ENCODE data around the gene LDLRAD3. TPM values are rescaled to one million over a fixed set of nuclear protein-coding genes. Genes with fewer than 3 reads are reported as not detected.

LDLRAD3 gene
- total RNA-seq, 2 donors from 2014 or later, result 30.8 to 42.5 TPM

DNA sequence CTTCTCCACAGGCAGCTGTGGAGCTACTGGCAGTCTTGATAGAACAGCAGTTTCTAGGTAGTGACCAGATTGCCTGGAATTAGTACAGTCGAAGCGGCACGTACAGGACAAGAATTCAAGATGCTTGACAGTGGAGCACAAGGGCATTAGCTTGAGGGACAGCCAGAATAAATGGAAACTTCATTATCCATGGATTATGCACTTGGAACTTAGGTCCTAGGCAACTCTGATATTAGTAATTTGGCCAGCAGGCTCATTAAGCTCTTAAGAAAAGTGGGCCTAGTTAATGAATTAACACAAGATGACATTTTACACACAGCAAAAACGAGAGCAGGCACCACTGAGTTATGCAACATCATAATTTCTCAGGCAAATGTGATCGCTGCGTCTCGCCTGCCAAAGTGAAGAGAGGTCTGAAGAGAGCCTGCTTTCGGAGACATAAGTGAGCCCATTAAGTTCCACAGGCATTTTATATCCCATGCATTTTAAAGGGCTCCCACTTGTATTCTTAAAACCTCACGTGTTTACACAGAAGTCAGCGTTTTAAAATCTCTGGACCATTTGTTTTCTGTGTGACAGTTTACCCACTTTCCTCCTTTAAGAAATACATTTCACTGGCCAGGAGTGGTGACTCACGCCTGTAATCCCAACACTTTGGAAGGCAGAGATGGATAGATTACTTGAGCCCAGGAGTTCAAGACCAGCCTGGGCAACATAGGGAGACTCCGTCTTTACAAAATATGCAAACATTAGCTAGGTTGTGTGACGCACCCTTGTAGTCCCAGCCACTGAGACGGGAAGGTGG lies 279.2 kb downstream of the LDLRAD3 start:
- 47% methylated on average over 14 of the region's 14 CpGs for WGBS
- TF ChIP-seq POLR2AphosphoS5 (IDR thresholded peaks at IDR 0.05), result no peak
- no peak for TF ChIP-seq POLR2A (IDR thresholded peaks at IDR 0.05)
- TF ChIP-seq, protein P1, sequence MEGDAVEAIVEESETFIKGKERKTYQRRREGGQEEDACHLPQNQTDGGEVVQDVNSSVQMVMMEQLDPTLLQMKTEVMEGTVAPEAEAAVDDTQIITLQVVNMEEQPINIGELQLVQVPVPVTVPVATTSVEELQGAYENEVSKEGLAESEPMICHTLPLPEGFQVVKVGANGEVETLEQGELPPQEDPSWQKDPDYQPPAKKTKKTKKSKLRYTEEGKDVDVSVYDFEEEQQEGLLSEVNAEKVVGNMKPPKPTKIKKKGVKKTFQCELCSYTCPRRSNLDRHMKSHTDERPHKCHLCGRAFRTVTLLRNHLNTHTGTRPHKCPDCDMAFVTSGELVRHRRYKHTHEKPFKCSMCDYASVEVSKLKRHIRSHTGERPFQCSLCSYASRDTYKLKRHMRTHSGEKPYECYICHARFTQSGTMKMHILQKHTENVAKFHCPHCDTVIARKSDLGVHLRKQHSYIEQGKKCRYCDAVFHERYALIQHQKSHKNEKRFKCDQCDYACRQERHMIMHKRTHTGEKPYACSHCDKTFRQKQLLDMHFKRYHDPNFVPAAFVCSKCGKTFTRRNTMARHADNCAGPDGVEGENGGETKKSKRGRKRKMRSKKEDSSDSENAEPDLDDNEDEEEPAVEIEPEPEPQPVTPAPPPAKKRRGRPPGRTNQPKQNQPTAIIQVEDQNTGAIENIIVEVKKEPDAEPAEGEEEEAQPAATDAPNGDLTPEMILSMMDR (IDR thresholded peaks at IDR 0.05), result no peak
- H3K4me1 ChIP-seq (replicated peaks), result no peaks in the 10 kb centered on the region
- no peak for DNase-seq (ENCODE audit: low spot score)
- intact Hi-C loops (cut with DNase I), result no loop called here
- no peaks in the 10 kb centered on the region for H3K27me3 ChIP-seq (replicated peaks; ENCODE audit: insufficient read depth)
- H3K9me3 ChIP-seq, result no peaks in the 10 kb centered on the region
- no peaks in the 10 kb centered on the region for H3K36me3 ChIP-seq
- no peak overlapping the region for H3K4me3 ChIP-seq
- no peak overlapping the region for H3K27ac ChIP-seq

DNA sequence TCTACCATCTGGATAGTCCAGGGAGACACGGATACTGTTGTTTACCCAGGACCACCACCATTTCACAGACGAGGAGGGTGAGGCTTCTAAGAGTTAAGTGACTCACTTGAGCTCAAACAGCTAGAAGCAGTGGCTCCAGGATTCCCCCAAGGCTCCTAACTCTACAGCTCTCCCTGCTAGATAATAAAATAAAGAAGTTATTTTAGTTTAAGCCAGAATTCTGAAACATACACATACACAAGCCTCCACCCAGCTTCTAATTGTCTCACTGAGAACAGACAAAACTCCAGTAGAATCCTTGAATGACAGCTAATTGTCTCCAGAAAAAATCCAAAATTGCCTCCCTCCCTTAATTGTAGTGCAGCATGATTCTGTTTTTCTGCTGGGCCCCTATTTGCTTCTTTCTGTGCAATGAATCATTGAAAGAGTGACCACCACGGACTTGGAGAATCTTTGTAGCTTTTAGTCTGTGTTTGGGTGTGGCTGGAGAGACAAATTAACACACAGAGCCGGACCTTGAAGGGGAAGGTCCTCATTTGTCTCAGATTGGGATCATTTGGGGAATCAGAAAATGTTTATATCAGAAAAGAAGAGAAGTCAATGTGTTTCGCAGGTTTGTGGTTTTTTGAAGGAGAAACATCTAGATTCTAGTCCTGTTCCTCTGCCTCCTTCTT lies 280.5 kb downstream of the LDLRAD3 start:
- no peak for DNase-seq (ENCODE audit: low spot score)
- intact Hi-C loops (cut with DNase I), result no loop called here
- Histone ChIP-seq H3K27me3 (replicated peaks; ENCODE audit: insufficient read depth) (no peaks in the 10 kb centered on the region), H3K4me3 (no peak overlapping the region), H3K4me1 (replicated peaks) (no peaks in the 10 kb centered on the region), H3K36me3 (no peaks in the 10 kb centered on the region), H3K27ac (no peak overlapping the region), H3K9me3 (no peaks in the 10 kb centered on the region)
- TF ChIP-seq, protein P1 (IDR thresholded peaks at IDR 0.05), result no peak
- TF ChIP-seq POLR2A (IDR thresholded peaks at IDR 0.05) (no peak), POLR2AphosphoS5 (IDR thresholded peaks at IDR 0.05) (no peak)
- 69% methylated on average over 5 of the region's 5 CpGs for WGBS

GRCh38 chr11:36227044-36227443 lies 283.2 kb downstream of the LDLRAD3 start:
- intact Hi-C loops (cut with DNase I), result no loop called here
- Histone ChIP-seq H3K4me1 (replicated peaks) (no peaks in the 10 kb centered on the region), H3K27ac (no peak overlapping the region), H3K9me3 (no peaks in the 10 kb centered on the region), H3K27me3 (replicated peaks; ENCODE audit: insufficient read depth) (no peaks in the 10 kb centered on the region), H3K4me3 (no peak overlapping the region), H3K36me3 (no peaks in the 10 kb centered on the region)
- 94% methylated on average over 15 of the region's 15 CpGs for WGBS
- TF ChIP-seq POLR2A (IDR thresholded peaks at IDR 0.05) (no peak), POLR2AphosphoS5 (IDR thresholded peaks at IDR 0.05) (no peak)
- TF ChIP-seq, protein P1 (IDR thresholded peaks at IDR 0.05), result no peak
- no peak for DNase-seq (ENCODE audit: low spot score)

GRCh38 chr11:36228689-36229088 lies 284.8 kb downstream of the LDLRAD3 start:
- intact Hi-C loops (cut with DNase I), result no loop called here
- no peaks in the 10 kb centered on the region for H3K27me3 ChIP-seq (replicated peaks; ENCODE audit: insufficient read depth)
- no peaks in the 10 kb centered on the region for H3K4me1 ChIP-seq (replicated peaks)
- 83% methylated on average over 8 of the region's 8 CpGs for WGBS
- no peak overlapping the region for H3K27ac ChIP-seq
- no peaks in the 10 kb centered on the region for H3K36me3 ChIP-seq
- DNase-seq (ENCODE audit: low spot score), result no peak
- H3K9me3 ChIP-seq, result no peaks in the 10 kb centered on the region
- no peak overlapping the region for H3K4me3 ChIP-seq
- TF ChIP-seq, protein P1 (IDR thresholded peaks at IDR 0.05), result no peak
- TF ChIP-seq POLR2A (IDR thresholded peaks at IDR 0.05) (no peak), POLR2AphosphoS5 (IDR thresholded peaks at IDR 0.05) (no peak)

All from prostate gland (tissue), 2 donors.